NCI-H526 treated with DMSO at 0.1 percent for 48 hours (cell line): Measurements from ENCODE around the gene VPS8.
"Not testable (repeated sequence)": the region's sequence is repeated elsewhere in the genome, so short reads cannot be mapped to it uniquely, and the experiment has no call there.

Source experiments
- DNase-seq: peaks from one replicate; lab custom pipeline; 2025; lab: John Stamatoyannopoulos, UW

Gene VPS8

GRCh38 chr3:184919651-184920050 lies 107.7 kb downstream of the VPS8 start:
- no peak for DNase-seq

GRCh38 chr3:184924547-184924946 lies 112.6 kb downstream of the VPS8 start:
- DNase-seq: no peak

- DNase-seq: no peak
These were observed 115.9 kb downstream of the VPS8 start for GRCh38 chr3:184927796-184928315.

GRCh38 chr3:184932777-184933176 lies 120.8 kb downstream of the VPS8 start:
- DNase-seq: no peak

GRCh38 chr3:184937611-184938010 lies 125.6 kb downstream of the VPS8 start:
- no peak for DNase-seq

GRCh38 chr3:184941408-184941807 lies 129.4 kb downstream of the VPS8 start:
- DNase-seq: no peak

- no peak for DNase-seq
These were observed 130.8 kb downstream of the VPS8 start for GRCh38 chr3:184942735-184943134.

GRCh38 chr3:184944241-184944640 lies 132.3 kb downstream of the VPS8 start:
- DNase-seq: no peak

GRCh38 chr3:184945886-184946625 lies 134.1 kb downstream of the VPS8 start:
- no peak for DNase-seq

GRCh38 chr3:184946917-184947316 lies 135.0 kb downstream of the VPS8 start:
- no peak for DNase-seq

- DNase-seq: no peak
These were observed 137.4 kb downstream of the VPS8 start for GRCh38 chr3:184949251-184949965.

- not testable (repeated sequence) for DNase-seq
These were observed 138.8 kb downstream of the VPS8 start for GRCh38 chr3:184950816-184951215.

GRCh38 chr3:184952671-184953070 lies 140.7 kb downstream of the VPS8 start:
- no peak for DNase-seq

- DNase-seq: no peak
These were observed 141.4 kb downstream of the VPS8 start for GRCh38 chr3:184953401-184953800.

- DNase-seq: no peak
These were observed 142.3 kb downstream of the VPS8 start for GRCh38 chr3:184954251-184954650.

- not testable (repeated sequence) for DNase-seq
These were observed 142.9 kb downstream of the VPS8 start for GRCh38 chr3:184954851-184955250.

GRCh38 chr3:184965639-184966430 lies 153.9 kb downstream of the VPS8 start:
- DNase-seq: no peak

- no peak for DNase-seq
These were observed 156.1 kb downstream of the VPS8 start for GRCh38 chr3:184968115-184968514.

GRCh38 chr3:184970186-184970585 lies 158.2 kb downstream of the VPS8 start:
- no peak for DNase-seq

- DNase-seq: no peak
These were observed 165.8 kb downstream of the VPS8 start for GRCh38 chr3:184977796-184978195.

GRCh38 chr3:184981071-184981470 lies 169.1 kb downstream of the VPS8 start:
- DNase-seq: no peak

- DNase-seq: no peak
These were observed 170.1 kb downstream of the VPS8 start for GRCh38 chr3:184982076-184982475.
